ENCODE data around the gene DOCK7.

DOCK7 gene

DNA sequence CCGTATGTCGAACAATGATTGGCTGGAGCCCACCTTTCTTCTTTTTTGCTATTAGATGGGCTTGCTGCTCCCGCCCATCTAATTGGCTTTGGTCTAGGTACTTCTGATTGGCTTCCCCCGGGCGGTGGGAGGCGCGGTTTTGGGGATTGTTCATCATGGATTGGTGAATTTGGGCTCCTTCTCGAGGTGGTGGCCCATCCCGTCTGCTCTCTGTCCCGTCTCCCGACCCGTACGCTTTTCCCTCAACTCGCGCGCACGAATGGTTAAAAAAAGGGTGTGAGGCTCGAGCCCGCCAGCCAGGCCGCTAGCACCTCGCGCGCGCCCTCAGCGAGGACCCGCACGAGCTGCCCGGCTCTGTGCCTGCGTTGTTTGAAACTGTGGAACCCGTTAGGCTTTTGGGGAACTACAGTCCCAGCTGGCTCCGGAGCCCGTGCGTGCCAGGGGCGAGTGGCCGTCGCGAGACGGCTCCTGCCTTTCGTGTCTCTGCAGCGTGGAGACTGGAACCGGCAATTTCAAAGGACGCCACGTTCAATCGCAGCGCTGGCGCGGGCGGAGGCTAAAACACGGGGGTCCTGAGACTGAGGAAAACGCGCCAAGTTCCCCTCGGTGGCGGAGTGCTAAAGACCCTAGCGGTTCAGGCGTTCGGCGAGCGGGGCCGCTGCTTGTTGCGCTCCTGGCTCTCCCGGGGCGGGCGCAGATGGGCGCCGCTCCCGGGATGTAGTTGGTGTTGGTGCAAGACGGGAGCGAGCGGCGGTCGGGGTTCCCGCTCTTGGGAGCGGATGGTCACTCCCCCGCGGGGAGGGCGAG, 251.5 kb downstream of the DOCK7 start, which contains the start of gene USP1:
USP1 (plus strand) TSS at position 584 of the 807 bp plus-strand sequence. CDS start 2,819 bp downstream, outside the sequence.
- peak; percentile 85 to 97 for DNase-seq (ENCODE audit: low spot score in 2 of 2)

DNA sequence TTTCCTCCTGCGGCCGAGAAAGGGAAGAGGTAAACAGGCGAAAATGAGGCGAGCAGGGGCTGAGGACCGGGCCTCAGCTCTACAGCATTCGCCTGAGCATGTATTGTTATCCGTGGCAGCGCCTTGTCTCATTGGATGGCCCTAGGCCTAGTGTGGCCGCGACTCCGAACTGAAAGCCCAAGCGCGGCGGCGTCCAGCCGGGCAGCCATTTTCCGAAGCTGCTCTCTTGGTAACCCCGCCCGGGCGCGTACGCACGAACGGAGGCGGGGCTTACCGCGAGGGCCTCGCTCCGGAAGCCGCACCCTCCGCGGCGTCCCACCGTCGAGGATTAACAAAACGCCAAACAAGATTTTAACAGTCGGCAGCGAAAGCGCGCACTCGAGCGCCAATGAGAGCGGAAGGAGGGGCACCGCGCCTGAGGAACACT, 252.1 kb downstream of the DOCK7 start:
- peaks cover 19% of the 10 kb centered on the region for H3K4me1 Mint-ChIP-seq
- ATAC-seq (no peak), DNase-seq (ENCODE audit: low spot score in 2 of 2) (peak; percentile 90 to 96)
- H3K4me3 Mint-ChIP-seq, result peak overlapping the region; percentile 85
- peaks cover 44% of the 10 kb centered on the region for H3K36me3 Mint-ChIP-seq
- peaks cover 2% of the 10 kb centered on the region for H3K9me3 Mint-ChIP-seq
- peak overlapping the region; percentile 98 for H3K27ac Mint-ChIP-seq

More for the DNA sequence above, 251.5 kb downstream of the DOCK7 start, which contains the start of gene USP1:
- Mint-ChIP-seq H3K9me3 (peaks cover 2% of the 10 kb centered on the region), H3K36me3 (peaks cover 50% of the 10 kb centered on the region), H3K27ac (peak within 1 kb of the TSS; percentile 98), H3K4me3 (peak within 1 kb of the TSS; percentile 85), H3K4me1 (peaks cover 19% of the 10 kb centered on the region)
- peak; percentile 90 for ATAC-seq

DNA sequence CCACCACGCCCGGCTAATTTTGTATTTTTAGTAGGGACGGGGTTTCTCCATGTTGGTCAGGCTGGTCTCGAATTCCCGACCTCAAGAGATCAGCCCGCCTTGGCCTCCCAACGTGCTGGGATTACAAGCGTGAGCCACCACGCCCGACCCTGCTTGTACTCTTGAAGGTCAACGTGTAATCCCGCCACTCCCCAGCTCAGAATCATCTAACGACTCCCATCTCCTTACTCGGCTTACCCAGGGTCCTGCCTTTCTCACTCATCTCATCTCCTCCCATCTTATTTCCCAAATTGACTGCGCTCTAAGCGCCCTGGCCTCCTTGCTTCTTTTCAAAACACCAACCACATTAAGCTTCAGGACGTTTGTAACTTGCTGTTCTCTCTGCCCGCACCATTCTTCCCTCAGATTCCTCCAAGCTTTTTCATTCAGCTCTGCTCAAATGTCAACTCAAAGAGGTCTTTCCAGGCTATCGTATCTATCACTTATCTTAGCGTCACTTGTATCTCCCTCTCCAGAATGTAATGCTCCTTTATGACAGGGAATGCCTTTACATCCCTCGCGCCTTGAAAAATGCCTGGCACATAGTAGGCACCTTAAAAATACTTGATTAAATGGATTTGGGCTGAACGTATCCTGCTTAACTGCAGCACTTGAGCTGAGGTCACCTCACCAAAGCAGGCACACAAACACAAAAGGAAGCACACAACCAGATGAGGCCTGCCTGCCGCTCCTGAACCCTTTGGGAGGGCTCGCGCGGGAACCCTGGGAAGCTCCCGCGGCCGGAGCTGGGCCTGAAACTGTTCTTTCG, 252.8 kb downstream of the DOCK7 start:
- no peak for ATAC-seq
- H3K4me3 Mint-ChIP-seq, result peak overlapping the region; percentile 85
- peaks cover 38% of the 10 kb centered on the region for H3K36me3 Mint-ChIP-seq
- H3K27ac Mint-ChIP-seq, result peak overlapping the region; percentile 98
- peaks cover 2% of the 10 kb centered on the region for H3K9me3 Mint-ChIP-seq
- H3K4me1 Mint-ChIP-seq, result peaks cover 19% of the 10 kb centered on the region
- no peak for DNase-seq (ENCODE audit: low spot score in 2 of 2)

- Mint-ChIP-seq H3K36me3 (peaks cover 30% of the 10 kb centered on the region), H3K4me1 (peaks cover 13% of the 10 kb centered on the region), H3K9me3 (peaks cover 2% of the 10 kb centered on the region), H3K4me3 (peak overlapping the region; percentile 85), H3K27ac (no peak overlapping the region)
- ATAC-seq (no peak), DNase-seq (ENCODE audit: low spot score in 2 of 2) (no peak)
Measured at GRCh38 chr1:62434618-62435001, 253.6 kb downstream of the DOCK7 start.

DNA sequence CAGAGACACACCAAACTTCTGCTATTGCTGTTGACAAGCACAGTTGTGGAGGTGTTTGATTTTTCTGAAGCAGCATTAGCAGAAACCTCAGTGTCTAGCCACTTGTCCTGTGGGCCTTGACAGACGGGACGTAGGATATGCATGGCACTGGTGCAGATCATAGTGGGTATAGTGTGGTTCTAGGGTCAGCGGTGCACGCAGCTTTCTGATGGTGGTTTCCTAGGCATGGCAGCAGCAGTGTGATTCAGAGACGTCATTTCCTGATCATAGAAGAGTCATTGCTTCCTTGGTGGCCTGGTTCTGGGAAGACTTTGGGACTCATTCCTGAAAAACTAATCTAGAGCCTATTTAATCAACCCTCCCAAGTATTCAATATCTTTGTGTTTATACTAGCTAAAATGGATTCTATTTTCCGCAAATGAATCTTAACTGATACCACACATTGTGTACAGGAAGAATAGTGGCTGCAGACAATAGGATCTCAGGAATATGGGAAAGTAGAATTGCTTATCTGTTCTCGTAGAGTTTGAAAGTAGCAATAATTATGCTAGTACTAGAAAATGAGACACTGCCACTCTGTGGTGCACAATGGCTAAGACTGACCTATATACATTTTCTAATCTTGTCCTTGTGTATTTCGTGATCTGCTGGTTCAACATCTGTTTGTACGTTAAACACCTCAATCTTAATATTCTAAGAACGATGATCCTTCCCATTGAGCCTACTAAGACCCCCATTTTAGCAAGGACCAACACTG, 254.1 kb downstream of the DOCK7 start:
- H3K27ac Mint-ChIP-seq, result no peak overlapping the region
- ATAC-seq (no peak), DNase-seq (ENCODE audit: low spot score in 2 of 2) (no peak)
- H3K36me3 Mint-ChIP-seq, result peaks cover 25% of the 10 kb centered on the region
- H3K4me1 Mint-ChIP-seq, result peaks cover 13% of the 10 kb centered on the region
- H3K9me3 Mint-ChIP-seq, result peaks cover 2% of the 10 kb centered on the region
- H3K4me3 Mint-ChIP-seq, result peak overlapping the region; percentile 85

- no peak for ATAC-seq
- H3K36me3 Mint-ChIP-seq, result no peaks in the 10 kb centered on the region
Measured at GRCh38 chr1:62429581-62429980, 258.6 kb downstream of the DOCK7 start.

GRCh38 chr1:62428351-62428750, 259.8 kb downstream of the DOCK7 start:
- H3K27ac Mint-ChIP-seq, result no peak overlapping the region
- H3K4me1 Mint-ChIP-seq, result no peaks in the 10 kb centered on the region
- H3K9me3 Mint-ChIP-seq, result no peaks in the 10 kb centered on the region
- no peak overlapping the region for H3K4me3 Mint-ChIP-seq
- ATAC-seq (no peak), DNase-seq (ENCODE audit: low spot score in 2 of 2) (no peak)
- H3K36me3 Mint-ChIP-seq, result no peaks in the 10 kb centered on the region

More at GRCh38 chr1:62429581-62429980, 258.6 kb downstream of the DOCK7 start:
- Mint-ChIP-seq H3K4me3 (no peak overlapping the region), H3K4me1 (no peaks in the 10 kb centered on the region), H3K9me3 (no peaks in the 10 kb centered on the region), H3K27ac (no peak overlapping the region)
- no peak for DNase-seq (ENCODE audit: low spot score in 2 of 2)

- ATAC-seq (no peak), DNase-seq (ENCODE audit: low spot score in 2 of 2) (peak in 1 of 2 donors; percentile 17)
- Mint-ChIP-seq H3K4me3 (no peak overlapping the region), H3K27ac (no peak overlapping the region), H3K9me3 (no peaks in the 10 kb centered on the region), H3K4me1 (no peaks in the 10 kb centered on the region), H3K36me3 (no peaks in the 10 kb centered on the region)
Measured at GRCh38 chr1:62426794-62427193, 261.4 kb downstream of the DOCK7 start.

GRCh38 chr1:62426237-62426636, 261.9 kb downstream of the DOCK7 start:
- Mint-ChIP-seq H3K36me3 (no peaks in the 10 kb centered on the region), H3K9me3 (no peaks in the 10 kb centered on the region), H3K27ac (no peak overlapping the region), H3K4me1 (no peaks in the 10 kb centered on the region), H3K4me3 (no peak overlapping the region)
- DNase-seq (ENCODE audit: low spot score in 2 of 2) (no peak), ATAC-seq (no peak)

DNA sequence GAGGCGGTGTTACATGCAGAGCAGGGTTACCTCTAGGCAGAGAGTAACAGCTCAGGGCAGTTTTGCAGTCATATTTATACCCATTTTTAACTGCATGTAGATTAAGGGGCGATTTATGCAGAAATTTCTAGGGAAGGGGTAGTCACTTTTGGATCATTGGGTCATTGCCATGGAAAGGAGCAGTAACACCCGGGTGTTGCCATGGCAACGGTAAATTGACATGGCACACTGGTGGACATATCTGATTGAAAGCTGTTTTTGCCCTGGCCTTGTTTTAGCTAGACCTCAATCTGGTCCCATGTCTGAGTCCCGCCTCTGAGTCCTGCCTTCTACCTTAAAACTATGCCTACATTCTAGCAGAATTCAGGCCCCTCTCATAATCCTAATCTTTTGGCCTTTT, 263.1 kb downstream of the DOCK7 start:
- H3K4me3 Mint-ChIP-seq, result no peak overlapping the region
- no peak overlapping the region for H3K27ac Mint-ChIP-seq
- no peak for DNase-seq (ENCODE audit: low spot score in 2 of 2)
- H3K9me3 Mint-ChIP-seq, result no peaks in the 10 kb centered on the region
- no peak for ATAC-seq
- no peaks in the 10 kb centered on the region for H3K36me3 Mint-ChIP-seq
- H3K4me1 Mint-ChIP-seq, result no peaks in the 10 kb centered on the region

DNA sequence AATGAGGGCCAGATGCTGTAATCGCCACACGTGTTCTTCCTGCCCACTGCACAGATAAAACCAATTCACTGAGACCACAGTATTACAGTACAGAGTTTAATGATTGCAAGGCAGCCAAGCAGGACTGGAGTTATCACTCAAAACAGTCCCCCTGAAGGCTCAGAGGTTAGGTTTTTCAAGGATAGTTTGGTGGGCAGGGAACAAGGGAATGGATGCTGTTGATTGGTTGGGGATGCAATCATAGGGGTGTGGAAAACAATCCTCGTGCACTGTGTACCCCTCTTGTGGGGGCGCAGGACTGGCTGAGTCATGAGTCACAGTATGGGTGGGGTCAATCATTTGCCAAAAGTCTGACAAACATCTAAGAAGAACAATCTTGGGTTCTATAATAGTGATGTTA, 263.8 kb downstream of the DOCK7 start:
- H3K36me3 Mint-ChIP-seq, result no peaks in the 10 kb centered on the region
- no peak for ATAC-seq

DNA sequence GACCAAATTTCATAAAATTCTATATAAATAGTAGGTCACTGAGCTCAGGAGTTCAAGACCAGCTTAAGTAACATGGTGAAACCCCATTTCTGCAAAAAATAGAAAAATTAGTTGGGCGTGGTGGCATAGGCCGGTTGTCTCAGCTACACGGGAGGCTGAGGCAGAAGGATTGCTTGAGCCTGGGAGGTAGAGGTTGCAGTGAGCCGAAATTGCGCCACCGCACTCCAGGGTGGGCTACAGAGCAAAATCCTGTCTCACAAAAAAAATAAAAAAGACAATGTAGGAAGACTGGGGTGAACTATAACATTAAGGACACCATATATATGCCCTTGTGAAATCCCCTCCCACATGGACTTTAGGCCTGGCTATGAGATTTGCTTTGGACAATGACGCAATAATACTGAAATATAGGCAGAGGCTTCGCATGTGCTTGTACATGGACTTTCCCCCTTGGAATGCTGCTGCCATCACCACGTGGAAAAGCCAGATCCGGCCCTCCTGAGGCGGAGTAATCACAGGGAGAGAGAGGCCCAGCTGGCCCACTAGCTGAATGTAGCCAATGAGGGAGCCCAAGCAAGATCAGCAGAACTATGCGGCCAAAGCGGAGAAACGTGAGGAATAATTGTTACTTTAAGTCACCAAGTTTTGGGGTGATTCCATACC, 264.5 kb downstream of the DOCK7 start:
- H3K4me1 Mint-ChIP-seq, result no peaks in the 10 kb centered on the region
- H3K9me3 Mint-ChIP-seq, result no peaks in the 10 kb centered on the region
- no peak overlapping the region for H3K4me3 Mint-ChIP-seq
- no peak for ATAC-seq
- no peak for DNase-seq (ENCODE audit: low spot score in 2 of 2)
- no peaks in the 10 kb centered on the region for H3K36me3 Mint-ChIP-seq
- H3K27ac Mint-ChIP-seq, result no peak overlapping the region

More for the DNA sequence above, 263.8 kb downstream of the DOCK7 start:
- H3K4me1 Mint-ChIP-seq, result no peaks in the 10 kb centered on the region
- H3K4me3 Mint-ChIP-seq, result no peak overlapping the region
- H3K27ac Mint-ChIP-seq, result no peak overlapping the region
- no peaks in the 10 kb centered on the region for H3K9me3 Mint-ChIP-seq
- no peak for DNase-seq (ENCODE audit: low spot score in 2 of 2)

DNA sequence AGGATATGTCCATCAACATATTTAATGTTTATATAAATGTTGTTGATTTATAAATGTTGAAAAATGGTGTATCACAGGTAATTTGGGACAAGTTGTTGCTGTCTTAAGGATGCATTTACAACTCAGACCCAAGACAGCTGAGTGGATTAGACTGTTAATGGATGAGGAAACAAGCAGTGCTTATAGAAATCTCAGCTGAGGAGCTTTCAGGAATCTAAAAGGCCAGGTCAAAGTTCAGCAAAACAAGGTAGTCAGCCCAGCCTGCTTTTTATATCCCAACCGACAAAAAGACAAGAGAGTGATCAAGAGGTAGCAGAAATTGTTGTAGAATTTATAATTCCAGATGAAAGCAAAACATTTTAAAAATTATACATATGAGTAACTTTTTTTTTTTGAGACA, 268.0 kb downstream of the DOCK7 start:
- no peak overlapping the region for H3K27ac Mint-ChIP-seq
- no peaks in the 10 kb centered on the region for H3K36me3 Mint-ChIP-seq
- no peaks in the 10 kb centered on the region for H3K4me1 Mint-ChIP-seq
- H3K4me3 Mint-ChIP-seq, result no peak overlapping the region
- H3K9me3 Mint-ChIP-seq, result no peaks in the 10 kb centered on the region
- ATAC-seq (no peak), DNase-seq (ENCODE audit: low spot score in 2 of 2) (no peak)

DNA sequence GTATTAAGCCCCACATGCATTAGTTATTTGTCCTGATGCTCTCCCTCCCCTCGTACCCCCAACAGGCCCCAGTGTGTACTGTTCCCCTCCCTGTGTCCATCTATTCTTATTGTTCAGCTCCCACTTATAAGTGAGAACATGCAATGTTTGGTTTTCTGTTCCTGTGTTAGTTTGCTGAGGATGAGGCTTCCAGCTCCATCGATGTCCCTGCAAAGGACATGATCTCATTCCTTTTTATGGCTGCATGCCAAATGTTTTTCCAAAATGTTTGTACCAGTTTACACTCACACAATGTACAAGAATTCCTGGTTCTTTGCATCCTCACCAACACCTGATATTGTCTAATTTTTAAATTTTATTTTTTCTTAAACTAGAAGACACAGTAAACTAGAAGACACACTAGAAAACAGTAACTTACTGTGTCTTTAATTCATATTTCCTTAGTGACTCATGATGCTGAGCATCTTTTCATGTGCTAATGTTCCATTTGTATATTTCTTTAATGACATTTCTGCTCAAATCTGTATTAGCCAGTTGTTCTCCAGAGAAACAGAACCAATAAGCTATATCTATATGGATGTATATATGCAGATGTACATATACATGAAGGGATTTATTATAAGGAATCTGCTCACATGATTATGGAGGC, 270.7 kb downstream of the DOCK7 start:
- H3K4me1 Mint-ChIP-seq, result no peaks in the 10 kb centered on the region
- no peak for ATAC-seq
- H3K36me3 Mint-ChIP-seq, result no peaks in the 10 kb centered on the region
- no peak overlapping the region for H3K4me3 Mint-ChIP-seq
- no peak for DNase-seq (ENCODE audit: low spot score in 2 of 2)
- no peak overlapping the region for H3K27ac Mint-ChIP-seq
- no peaks in the 10 kb centered on the region for H3K9me3 Mint-ChIP-seq
